H1 (cell line): Measurements from ENCODE around the gene LHX5. TPM values are rescaled to one million over a fixed set of nuclear protein-coding genes. Genes with fewer than 3 reads are reported as not detected.

Experiments
- CTCF ChIA-PET: fragments of 300-600 bp; sonication (Branson Sonifier 250); formaldehyde crosslinking; loops from one replicate; lab custom pipeline; 2021; ENCODE audit not compliant: partially characterized antibody; lab: Charles Lee
- POLR2A ChIA-PET: fragments of 300-600 bp; sonication (Branson Sonifier 250); formaldehyde crosslinking; loops from one replicate; lab custom pipeline; 2021; ENCODE audit warnings: inconsistent platforms; ENCODE audit not compliant: partially characterized antibody; lab: Charles Lee
- DNase-seq, 2 experiments: peaks; one replicate each; pipeline versions ENCODE4 v3.0.0 to v3.0.0-alpha.2; 2010 to 2022; ENCODE audit warnings: low spot score in 2 of 2, low read depth in 1 of 2, mixed read lengths in 1 of 2
- FAIRE-seq: peaks from 2 replicates; lab custom pipeline; 2011; peaks lifted over from hg19 to GRCh38; lab: Jason Lieb, UNC
- H2AFZ ChIP-seq: 2 replicates; pipeline ENCODE4 v1.8.1; 2012; ENCODE audit warnings: low read length, inconsistent platforms
- H2AK5ac ChIP-seq: 2 replicates; pipeline ENCODE4 v1.6.1; 2013; ENCODE audit warnings: low read depth, low read length
- H2BK120ac ChIP-seq: replicated peaks from 2 replicates; pipeline ENCODE3; 2013; ENCODE audit warnings: low read depth, low read length, inconsistent platforms
- H2BK12ac ChIP-seq: 2 replicates; pipeline ENCODE4 v1.6.1; 2013; ENCODE audit warnings: low read depth, low read length
- H2BK15ac ChIP-seq: 2 replicates; pipeline ENCODE4 v1.6.1; 2013; ENCODE audit warnings: low read length
- H2BK20ac ChIP-seq: 2 replicates; pipeline ENCODE4 v1.6.1; 2013; ENCODE audit warnings: low read length
- H2BK5ac ChIP-seq: 2 replicates; pipeline ENCODE4 v1.6.1; 2013; ENCODE audit warnings: low read depth, low read length
- H3K14ac ChIP-seq: 2 replicates; pipeline ENCODE4 v1.6.1; 2013; ENCODE audit warnings: inconsistent platforms; ENCODE audit not compliant: insufficient read length
- H3K18ac ChIP-seq: 2 replicates; pipeline ENCODE4 v1.6.1; 2013; ENCODE audit warnings: low read length; ENCODE audit errors: extremely low read depth
- H3K23ac ChIP-seq: 2 replicates; pipeline ENCODE4 v1.6.1; 2013; ENCODE audit warnings: inconsistent platforms; ENCODE audit not compliant: insufficient read length
- H3K23me2 ChIP-seq: 2 replicates; pipeline ENCODE4 v1.6.1; 2013; ENCODE audit warnings: low read depth, low read length
- H3K27ac ChIP-seq: 2 replicates; pipeline ENCODE4 v1.6.1; 2011; ENCODE audit warnings: low read depth, low read length, inconsistent platforms
- H3K27me3 ChIP-seq, 4 experiments: replicated peaks in 1 of 4; 1 replicate in 1 of 4; 2 replicates in 3 of 4; pipeline versions ENCODE4 v1.6.1 to v1.8.1; 2011 to 2013; ENCODE audit warnings: low read length in 3 of 4, mild to moderate bottlenecking in 3 of 4, inconsistent platforms in 2 of 4, mixed read lengths in 2 of 4, moderate library complexity in 1 of 4; ENCODE audit not compliant: control insufficient read depth in 3 of 4, insufficient read depth in 3 of 4; ENCODE audit errors: extremely low read depth in 1 of 4
- H3K36me3 ChIP-seq, 4 experiments: 2 replicates each; pipeline versions ENCODE4 v1.6.1 to v1.8.1; 2011 to 2013; ENCODE audit warnings: mild to moderate bottlenecking in 4 of 4, low read length in 3 of 4, moderate library complexity in 2 of 4, control low read depth in 1 of 4, inconsistent platforms in 1 of 4; ENCODE audit not compliant: insufficient read depth in 4 of 4, control insufficient read depth in 2 of 4
- H3K4ac ChIP-seq: replicated peaks from 2 replicates; pipeline ENCODE3; 2013; ENCODE audit warnings: low read length, low read depth, mixed read lengths, inconsistent platforms; ENCODE audit not compliant: insufficient read length
- H3K4me1 ChIP-seq, 4 experiments: replicated peaks in 1 of 4; 1 replicate in 1 of 4; 2 replicates in 3 of 4; pipeline versions ENCODE4 v1.6.1 to v1.8.1; 2011 to 2013; ENCODE audit warnings: low read length in 3 of 4, inconsistent platforms in 2 of 4, mixed read lengths in 1 of 4; ENCODE audit not compliant: insufficient read depth in 4 of 4, control insufficient read depth in 3 of 4
- H3K4me2 ChIP-seq, 2 experiments: 2 replicates each; pipeline versions ENCODE4 v1.6.1 to v1.8.1; 2011 to 2013; ENCODE audit warnings: low read depth in 2 of 2, low read length in 2 of 2, control low read depth in 1 of 2, inconsistent platforms in 1 of 2, mild to moderate bottlenecking in 1 of 2; ENCODE audit not compliant: insufficient read depth in 1 of 2
- H3K4me3 ChIP-seq, 4 experiments: fragments of 200-600, 300-600 bp in 1 of 4; sonication (generic), shearing (Covaris generic), sonication (Bioruptor Twin) in 1 of 4; 2 replicates each; pipeline versions ENCODE4 v1.5.1 to v1.8.1; 2011 to 2016; ENCODE audit warnings: low read length in 4 of 4, low read depth in 3 of 4, control low read depth in 2 of 4, inconsistent platforms in 2 of 4, mild to moderate bottlenecking in 2 of 4, mixed read lengths in 1 of 4, moderate library complexity in 1 of 4; ENCODE audit not compliant: insufficient read depth in 2 of 4; ENCODE audit errors: extremely low read depth in 1 of 4
- H3K56ac ChIP-seq: replicated peaks from 2 replicates; pipeline ENCODE3; 2013; ENCODE audit warnings: low read depth, mild to moderate bottlenecking, mixed read lengths, low read length, inconsistent platforms; ENCODE audit not compliant: insufficient read length
- H3K79me1 ChIP-seq: 2 replicates; pipeline ENCODE4 v1.6.1; 2013; ENCODE audit warnings: low read depth, low read length, control low read depth
- H3K79me2 ChIP-seq, 2 experiments: 2 replicates each; pipeline versions ENCODE4 v1.6.1 to v1.8.1; 2012 to 2013; ENCODE audit warnings: low read length in 2 of 2, mild to moderate bottlenecking in 2 of 2, inconsistent platforms in 1 of 2; ENCODE audit not compliant: insufficient read depth in 2 of 2, control insufficient read depth in 1 of 2
- H3K9ac ChIP-seq, 4 experiments: replicated peaks in 1 of 4; 1 replicate in 1 of 4; 2 replicates in 3 of 4; pipeline versions ENCODE4 v1.6.1 to v1.8.1; 2011 to 2013; ENCODE audit warnings: low read depth in 3 of 4, low read length in 3 of 4, control low read depth in 2 of 4, mild to moderate bottlenecking in 2 of 4, moderate library complexity in 2 of 4, inconsistent platforms in 1 of 4; ENCODE audit errors: extremely low read depth in 1 of 4
- H3K9me3 ChIP-seq, 2 experiments: 2 replicates each; pipeline versions ENCODE4 v1.6.1 to v1.8.1; 2012 to 2013; ENCODE audit warnings: mild to moderate bottlenecking in 2 of 2, moderate library complexity in 2 of 2, control low read depth in 1 of 2, inconsistent platforms in 1 of 2, low read depth in 1 of 2, low read length in 1 of 2, mixed read lengths in 1 of 2; ENCODE audit not compliant: insufficient read depth in 2 of 2
- H4K20me1 ChIP-seq, 2 experiments: replicated peaks in 1 of 2; 2 replicates each; pipeline versions ENCODE3 to v1.8.1; 2011 to 2013; ENCODE audit warnings: inconsistent platforms in 2 of 2, low read length in 2 of 2, mild to moderate bottlenecking in 1 of 2; ENCODE audit not compliant: insufficient read depth in 2 of 2, control insufficient read depth in 1 of 2
- H4K5ac ChIP-seq: 2 replicates; pipeline ENCODE4 v1.6.1; 2013; ENCODE audit warnings: low read length, low read depth, mixed read lengths, inconsistent platforms; ENCODE audit not compliant: insufficient read length
- H4K8ac ChIP-seq: 2 replicates; pipeline ENCODE4 v1.8.0; 2013; ENCODE audit warnings: mild to moderate bottlenecking, moderate library complexity, low read length, inconsistent platforms; ENCODE audit not compliant: insufficient read depth; ENCODE audit errors: extremely low read depth
- H4K91ac ChIP-seq: replicated peaks from 2 replicates; pipeline ENCODE3; 2013; ENCODE audit warnings: low read length, mixed read lengths, inconsistent platforms; ENCODE audit not compliant: insufficient read length
- CHD1 ChIP-seq: IDR thresholded peaks from 2 replicates; pipeline ENCODE4 v1.6.1; 2012; ENCODE audit warnings: low read depth, low read length, improper control_type of control experiment
- JUN ChIP-seq: IDR thresholded peaks from 2 replicates; pipeline ENCODE4 v1.6.1; 2011; ENCODE audit warnings: low read depth, mild to moderate bottlenecking, improper control_type of control experiment, low read length
- KDM4A ChIP-seq: IDR thresholded peaks from one replicate; pipeline ENCODE4 v1.7.1; 2012; ENCODE audit warnings: low read depth, mild to moderate bottlenecking, moderate library complexity, low read length, inconsistent platforms; ENCODE audit not compliant: severe bottlenecking
- POLR2AphosphoS5 ChIP-seq: IDR thresholded peaks from 2 replicates; pipeline ENCODE4 v1.6.1; 2011; ENCODE audit warnings: low read depth, low read length
- SIRT6 ChIP-seq: IDR thresholded peaks from one replicate; pipeline ENCODE4 v1.7.1; 2012; ENCODE audit warnings: low read length, inconsistent platforms
- SP1 ChIP-seq: IDR thresholded peaks from 2 replicates; pipeline ENCODE4 v1.6.1; 2011; ENCODE audit warnings: low read depth, low read length
- TCF12 ChIP-seq: IDR thresholded peaks from 2 replicates; pipeline ENCODE4 v1.6.1; 2011; ENCODE audit warnings: low read depth, mild to moderate bottlenecking, low read length
- WGBS, 2 experiments: shearing (Covaris generic) in 1 of 2; methylation state at CpG; one replicate each; pipeline versions ENCODE4 v1.1.6 to v1.1.7; 2013 to 2015; ENCODE audit warnings: low lambda C conversion rate in 2 of 2, mixed read lengths in 2 of 2, inconsistent platforms in 1 of 2, low coverage in 1 of 2, missing lambda C conversion rate in 1 of 2; ENCODE audit not compliant: insufficient replicate concordance in 2 of 2, insufficient coverage in 1 of 2, insufficient read length in 1 of 2; ENCODE audit errors: extremely low coverage in 1 of 2, missing lambda C conversion rate in 1 of 2; 5-methylcytosine and 5-hydroxymethylcytosine counted together
- polyA plus RNA-seq, 7 experiments: library from polyadenylated mRNA; depleted of rRNA in 3 of 7; stranded (reverse) in 5 of 7; unstranded in 2 of 7; fragments of >200 nt in 5 of 7; fragments of 200-250 nt in 2 of 7; gene quantifications; 1 replicate in 5 of 7; 2 replicates in 1 of 7; 4 replicates in 1 of 7; pipeline versions ENCODE4 v1.2.1 to v1.2.3, GENCODE V29; 2011 to 2013; ENCODE audit warnings: missing spikeins in 2 of 7, mixed read lengths in 2 of 7
- total RNA-seq: library from RNA; stranded (reverse); fragmentation: NEBNext Ultra II Directional; extraction: Animal tissue kit (Norgen Biotek cat#: 25700); gene quantifications from 2 replicates; pipeline ENCODE4 v1.2.1, GENCODE V29; 2021
- TF ChIP-seq, protein P1 (sequence below): IDR thresholded peaks from 2 replicates; pipeline ENCODE4 v1.6.1; 2011; ENCODE audit warnings: low read depth, mild to moderate bottlenecking, low read length; ENCODE audit not compliant: insufficient read depth

LHX5 gene
- total and polyA plus RNA-seq, 2 of the 8 experiments (the other 6 are each of a cell fraction or from before 2014, with no cell fraction given), result 0.47 to 1.1 TPM

DNA sequence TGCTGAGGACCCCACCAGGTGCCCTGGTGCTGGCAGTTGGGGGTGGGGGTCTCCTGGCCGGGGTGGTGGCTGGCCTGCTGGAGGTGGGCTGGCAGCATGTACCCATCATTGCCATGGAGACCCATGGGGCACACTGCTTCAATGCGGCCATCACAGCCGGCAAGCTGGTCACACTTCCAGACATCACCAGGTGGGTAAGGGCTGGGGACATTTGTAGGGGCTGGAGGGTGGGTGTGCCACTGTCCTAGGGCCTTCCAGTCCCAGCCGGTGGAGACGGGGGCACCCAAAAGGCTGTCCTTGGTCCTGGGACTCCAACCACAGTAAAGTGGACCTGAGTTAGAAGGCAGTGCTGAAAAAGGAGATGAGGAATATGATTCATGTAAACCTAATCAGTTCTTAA lies 36.3 kb downstream of the LHX5 start:
- H2BK120ac ChIP-seq, result no peak overlapping the region
- POLR2A ChIA-PET, result interaction anchor here (1.1 kb wide), 1 partner anchor 10 kb away, joined by 5 read pairs; no protein-coding TSS in a partner anchor
- no peak overlapping the region for H2AFZ ChIP-seq
- H2BK15ac ChIP-seq, result no peak overlapping the region
- no peak overlapping the region for H3K23ac ChIP-seq
- no peaks in the 10 kb centered on the region; a peak in 1 of 8 replicates for H3K36me3 ChIP-seq
- 90% methylated on average over 5 of the region's 5 CpGs; no CpG with 5 or more reads in 1 of the 2 experiments for WGBS, 2 experiments
- FAIRE-seq, result no peak
- H3K23me2 ChIP-seq, result peaks cover 6% of the 10 kb centered on the region; the same call in 1 of the 2 replicates
- H3K4me3 ChIP-seq, result no peak overlapping the region
- no peak overlapping the region for H4K91ac ChIP-seq
- H3K18ac ChIP-seq, result no peak overlapping the region
- no peak overlapping the region for H2BK12ac ChIP-seq
- H4K5ac ChIP-seq, result no peak overlapping the region
- TF ChIP-seq JUN, result no peak
- no peak for TF ChIP-seq TCF12
- TF ChIP-seq POLR2AphosphoS5, result no peak
- TF ChIP-seq SIRT6, result no peak
- TF ChIP-seq KDM4A, result no peak
- no peak for TF ChIP-seq SP1
- TF ChIP-seq CHD1, result no peak
- TF ChIP-seq, protein P1, sequence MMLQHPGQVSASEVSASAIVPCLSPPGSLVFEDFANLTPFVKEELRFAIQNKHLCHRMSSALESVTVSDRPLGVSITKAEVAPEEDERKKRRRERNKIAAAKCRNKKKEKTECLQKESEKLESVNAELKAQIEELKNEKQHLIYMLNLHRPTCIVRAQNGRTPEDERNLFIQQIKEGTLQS, result no peak
- H3K27me3 ChIP-seq, result no peaks in the 10 kb centered on the region; a peak in 2 of 7 replicates
- H3K79me1 ChIP-seq, result no peaks in the 10 kb centered on the region
- H3K4me2 ChIP-seq, result no peak overlapping the region
- H3K79me2 ChIP-seq, result no peaks in the 10 kb centered on the region
- no peak overlapping the region for H2AK5ac ChIP-seq
- H3K4me1 ChIP-seq, result peaks cover 0 to 2% (median under 1%) of the 10 kb centered on the region in 4 experiments; a peak in 2 of 7 replicates
- H4K8ac ChIP-seq, result no peak overlapping the region
- H2BK20ac ChIP-seq, result no peak overlapping the region
- H3K9ac ChIP-seq, result no peak overlapping the region
- no peaks in the 10 kb centered on the region for H4K20me1 ChIP-seq
- no peak overlapping the region for H2BK5ac ChIP-seq
- H3K56ac ChIP-seq, result no peak overlapping the region
- no peak overlapping the region for H3K4ac ChIP-seq
- H3K9me3 ChIP-seq, result no peaks in the 10 kb centered on the region; a peak in 1 of 4 replicates
- no peak overlapping the region for H3K27ac ChIP-seq
- no peak overlapping the region for H3K14ac ChIP-seq
- no peak for DNase-seq
- CTCF ChIA-PET, result interaction anchor here (0.6 to 3.1 kb wide), 4 partner anchors 11 to 466 kb away, joined by 3 to 26 read pairs (median 5); no protein-coding TSS in a partner anchor
